Prostate gland (tissue), 2 donors: Measurements from ENCODE around the gene ESPN. TPM values are rescaled to one million over a fixed set of nuclear protein-coding genes. Genes with fewer than 3 reads are reported as not detected.
A peak's percentile ranks its signal among the peaks of the same experiment; 100 is the strongest.

Experiments used
- DNase-seq: peaks from one replicate; pipeline ENCODE4 v3.0.0-alpha.2; 2019; ENCODE audit warnings: low spot score
- H3K27ac ChIP-seq, 2 donors: fragments of 200-600 bp; sonication (generic); 2 replicates each; pipeline ENCODE4 v1.5.1; 2017 to 2019
- H3K27me3 ChIP-seq: fragments of 200-600 bp; sonication (generic); replicated peaks from 2 replicates; pipeline ENCODE4 v1.5.1; 2019; ENCODE audit not compliant: insufficient read depth
- H3K36me3 ChIP-seq, 2 donors: fragments of 200-600 bp; sonication (generic); 1 replicate in 1 of 2; 2 replicates in 1 of 2; pipeline versions ENCODE4 v1.5.1 to v1.8.1; 2017 to 2019
- H3K4me1 ChIP-seq: fragments of 200-600 bp; sonication (generic); replicated peaks from 2 replicates; pipeline ENCODE4 v1.5.1; 2019
- H3K4me3 ChIP-seq, 2 donors: fragments of 200-600 bp; sonication (generic); 2 replicates each; pipeline ENCODE4 v1.5.1; 2017 to 2019
- H3K9me3 ChIP-seq: fragments of 200-600 bp; sonication (generic); 2 replicates; pipeline ENCODE4 v1.5.1; 2017
- CTCF ChIP-seq, 4 experiments: fragments of 200-600 bp in 2 of 4; fragments of 450-650 bp in 2 of 4; sonication (generic) in 2 of 4; IDR thresholded peaks; 1 replicate in 3 of 4; 2 replicates in 1 of 4; pipeline ENCODE4 v1.5.1; 2016 to 2019; ENCODE audit warnings: antibody characterized with exemption in 4 of 4, mild to moderate bottlenecking in 2 of 4, moderate library complexity in 2 of 4
- POLR2A ChIP-seq: fragments of 450-650 bp; IDR thresholded peaks from one replicate; pipeline ENCODE4 v1.6.1; 2016; ENCODE audit warnings: antibody characterized with exemption, mild to moderate bottlenecking
- POLR2AphosphoS5 ChIP-seq: sonication (generic); formaldehyde crosslinking; IDR thresholded peaks from one replicate; pipeline ENCODE4 v1.6.1; 2017; ENCODE audit warnings: antibody characterized with exemption
- WGBS: methylation state at CpG from one replicate; pipeline ENCODE4 v1.1.5; 2018; 5-methylcytosine and 5-hydroxymethylcytosine counted together
- intact Hi-C: fragments of 100-400 bp; cut with DNase I; formaldehyde crosslinking; loops from one replicate; pipeline ENCODE4 v1.14.2; 2022
- total RNA-seq, 2 donors: library from RNA; depleted of rRNA; stranded (reverse); fragments of >200 nt; gene quantifications; one replicate each; pipeline ENCODE4 v1.1.0, GENCODE V29; 2016

The ESPN gene
- total RNA-seq, 2 donors from 2014 or later, result 19.7 to 257 TPM

- peak; percentile 84 for DNase-seq
- H3K4me3 ChIP-seq, result no peak overlapping the region
- no peaks in the 10 kb centered on the region for H3K9me3 ChIP-seq
- H3K36me3 ChIP-seq, result no peaks in the 10 kb centered on the region
- no peaks in the 10 kb centered on the region for H3K27me3 ChIP-seq
- H3K27ac ChIP-seq, result no peak overlapping the region
- peaks cover 6% of the 10 kb centered on the region for H3K4me1 ChIP-seq
- intact Hi-C loops, result no loop called here
- WGBS, result 6% methylated on average over 5 of the region's 15 CpGs
- no peak for TF ChIP-seq POLR2A
- TF ChIP-seq CTCF (IDR thresholded peaks at IDR 0.05), result peak; percentile 75 to 92 (median 78)
- peak; percentile 53 for TF ChIP-seq POLR2AphosphoS5
Measured at GRCh38 chr1:6486433-6487011, 61.9 kb downstream of the ESPN start.

- intact Hi-C loops, result loop anchor here (2.0 kb wide), 2 partner anchors 67 to 159 kb away; partner anchors contain the start of genes NOL9 and TAS1R1
Measured at GRCh38 chr1:6487804-6488484, 63.4 kb downstream of the ESPN start.

GRCh38 chr1:6488602-6489382, 64.2 kb downstream of the ESPN start:
- H3K9me3 ChIP-seq, result no peaks in the 10 kb centered on the region
- peaks cover 6% of the 10 kb centered on the region for H3K4me1 ChIP-seq
- WGBS, result 60% methylated on average over 13 of the region's 13 CpGs
- TF ChIP-seq POLR2A (no peak), CTCF (IDR thresholded peaks at IDR 0.05) (no peak), POLR2AphosphoS5 (no peak)
- peak; percentile 47 for DNase-seq
- no peaks in the 10 kb centered on the region for H3K27me3 ChIP-seq
- intact Hi-C loops, result loop anchor here (2.0 kb wide), 2 partner anchors 66 to 158 kb away; partner anchors contain the start of genes NOL9 and TAS1R1
- H3K36me3 ChIP-seq, result no peaks in the 10 kb centered on the region
- no peak overlapping the region for H3K27ac ChIP-seq
- no peak overlapping the region for H3K4me3 ChIP-seq

More at GRCh38 chr1:6487804-6488484, 63.4 kb downstream of the ESPN start:
- Histone ChIP-seq H3K4me3 (no peak overlapping the region), H3K9me3 (no peaks in the 10 kb centered on the region), H3K4me1 (peaks cover 6% of the 10 kb centered on the region), H3K27ac (no peak overlapping the region), H3K27me3 (no peaks in the 10 kb centered on the region), H3K36me3 (no peaks in the 10 kb centered on the region)
- 88% methylated on average over 14 of the region's 14 CpGs for WGBS
- no peak for DNase-seq
- TF ChIP-seq POLR2AphosphoS5, result no peak
- no peak for TF ChIP-seq POLR2A
- no peak for TF ChIP-seq CTCF (IDR thresholded peaks at IDR 0.05)

GRCh38 chr1:6489383-6489765, 64.8 kb downstream of the ESPN start:
- WGBS, result 65% methylated on average over 4 of the region's 9 CpGs
- no peak for DNase-seq
- Histone ChIP-seq H3K4me1 (peaks cover 6% of the 10 kb centered on the region), H3K27ac (no peak overlapping the region), H3K4me3 (no peak overlapping the region), H3K36me3 (no peaks in the 10 kb centered on the region), H3K9me3 (no peaks in the 10 kb centered on the region), H3K27me3 (no peaks in the 10 kb centered on the region)
- no peak for TF ChIP-seq POLR2A
- TF ChIP-seq POLR2AphosphoS5, result no peak
- TF ChIP-seq CTCF (IDR thresholded peaks at IDR 0.05), result no peak
- intact Hi-C loops, result loop anchor here (2.0 kb wide), 2 partner anchors 65 to 157 kb away; partner anchors contain the start of genes NOL9 and TAS1R1
